ENCODE measurements around the gene CCDC152. TPM values are rescaled to one million over a fixed set of nuclear protein-coding genes. Genes with fewer than 3 reads are reported as not detected.
"Not testable (repeated sequence)": the region's sequence is repeated elsewhere in the genome, so short reads cannot be mapped to it uniquely, and the experiment has no call there.

The CCDC152 gene
- total RNA-seq, 1 donor from 2014 or later = 1.4 TPM

- ATAC-seq (no peak), DNase-seq (ENCODE audit: missing footprints) (no peak)
- intact Hi-C loops (cut with DNase I) = loop anchor here (2.0 kb wide), 1 partner anchor 80 kb away; no protein-coding TSS in a partner anchor
Observed at GRCh38 chr5:42808888-42809611, 52.4 kb downstream of the CCDC152 start.

- no peak for ATAC-seq
- intact Hi-C loops (cut with DNase I) = loop anchor here (2.0 to 5.0 kb wide), 2 partner anchors 30 to 46 kb away; no protein-coding TSS in a partner anchor
- no peak for DNase-seq (ENCODE audit: missing footprints)
Observed at GRCh38 chr5:42810834-42811590, 54.4 kb downstream of the CCDC152 start.

GRCh38 chr5:42811591-42812446 lies 55.2 kb downstream of the CCDC152 start, which contains the start of gene SELENOP:
SELENOP (minus strand) TSS chr5:42811892; CDS start chr5:42808353, 3,539 bp downstream.
- intact Hi-C loops (cut with DNase I) = loop anchor here (2.0 to 5.0 kb wide), 2 partner anchors 29 to 45 kb away; no protein-coding TSS in a partner anchor
- ATAC-seq (peak; percentile 95), DNase-seq (ENCODE audit: missing footprints) (peak; percentile 64)

- ATAC-seq (no peak), DNase-seq (ENCODE audit: missing footprints) (no peak)
- intact Hi-C loops (cut with DNase I) = loop anchor here (5.0 kb wide), 1 partner anchor 45 kb away; no protein-coding TSS in a partner anchor
Observed at GRCh38 chr5:42812620-42813019, 56.0 kb downstream of the CCDC152 start.

- ATAC-seq (no peak), DNase-seq (ENCODE audit: missing footprints) (no peak)
- intact Hi-C loops (cut with DNase I) = loop anchor here (5.0 kb wide), 1 partner anchor 44 kb away; no protein-coding TSS in a partner anchor
Observed at GRCh38 chr5:42813533-42813932, 56.9 kb downstream of the CCDC152 start.

GRCh38 chr5:42816546-42816945 lies 59.9 kb downstream of the CCDC152 start:
- DNase-seq (ENCODE audit: missing footprints); intact Hi-C loops (cut with DNase I); ATAC-seq: not testable (repeated sequence)

GRCh38 chr5:42819745-42820144 lies 63.1 kb downstream of the CCDC152 start:
- intact Hi-C loops (cut with DNase I) = no loop called here
- no peak for DNase-seq (ENCODE audit: missing footprints)
- no peak for ATAC-seq

- DNase-seq (ENCODE audit: missing footprints) = no peak
- intact Hi-C loops (cut with DNase I) = no loop called here
- ATAC-seq = no peak
Observed at GRCh38 chr5:42822548-42822947, 65.9 kb downstream of the CCDC152 start.

GRCh38 chr5:42824347-42824976 lies 67.8 kb downstream of the CCDC152 start:
- intact Hi-C loops (cut with DNase I) = no loop called here
- DNase-seq (ENCODE audit: missing footprints) (no peak), ATAC-seq (no peak)

GRCh38 chr5:42825422-42826148 lies 69.0 kb downstream of the CCDC152 start:
- DNase-seq (ENCODE audit: missing footprints) = no peak
- ATAC-seq = no peak
- intact Hi-C loops (cut with DNase I) = no loop called here

GRCh38 chr5:42826757-42827515 lies 70.3 kb downstream of the CCDC152 start:
- intact Hi-C loops (cut with DNase I) = no loop called here
- ATAC-seq (no peak), DNase-seq (ENCODE audit: missing footprints) (no peak)

- intact Hi-C loops (cut with DNase I) = no loop called here
- ATAC-seq = no peak
- no peak for DNase-seq (ENCODE audit: missing footprints)
Observed at GRCh38 chr5:42828671-42829070, 72.1 kb downstream of the CCDC152 start.

GRCh38 chr5:42830924-42831323 lies 74.3 kb downstream of the CCDC152 start:
- DNase-seq (ENCODE audit: missing footprints) (no peak), ATAC-seq (no peak)
- intact Hi-C loops (cut with DNase I) = no loop called here

GRCh38 chr5:42832060-42832459 lies 75.4 kb downstream of the CCDC152 start:
- no peak for ATAC-seq
- intact Hi-C loops (cut with DNase I) = no loop called here
- DNase-seq (ENCODE audit: missing footprints) = no peak

GRCh38 chr5:42836070-42836769 lies 79.6 kb downstream of the CCDC152 start:
- peak; percentile 8 for ATAC-seq
- peak; percentile 61 for DNase-seq (ENCODE audit: missing footprints)
- intact Hi-C loops (cut with DNase I) = no loop called here

GRCh38 chr5:42837601-42838000 lies 81.0 kb downstream of the CCDC152 start:
- intact Hi-C loops (cut with DNase I) = no loop called here
- no peak for DNase-seq (ENCODE audit: missing footprints)
- peak; percentile 38 for ATAC-seq
